Spleen (tissue), 7 donors: ENCODE measurements around the gene TBC1D12.

ENCODE experiments used
- CTCF ChIP-seq, 11 experiments: fragments of 200-600 bp in 7 of 11; fragments of 450-650 bp in 4 of 11; sonication (generic) in 4 of 11; IDR thresholded peaks in 8 of 11; conservative IDR thresholded peaks in 3 of 11; 1 replicate in 7 of 11; 2 replicates in 4 of 11; pipeline versions ENCODE4 v1.4.0 to v1.8.0; 2016 to 2021; ENCODE audit warnings: antibody characterized with exemption in 11 of 11, inconsistent platforms in 4 of 11, mild to moderate bottlenecking in 1 of 11
- POLR2A ChIP-seq, 3 donors: fragments of 450-650 bp; IDR thresholded peaks; one replicate each; pipeline ENCODE4 v1.5.1; 2017; ENCODE audit warnings: antibody characterized with exemption in 3 of 3, mild to moderate bottlenecking in 1 of 3
- POLR2AphosphoS5 ChIP-seq, 3 donors: sonication (generic); formaldehyde crosslinking; IDR thresholded peaks; one replicate each; pipeline ENCODE4 v1.5.1; 2017; ENCODE audit warnings: antibody characterized with exemption in 3 of 3
- donor health status: DM: no; HTN: no; CAD: no; lungs with moderate emphysema.
- donor health status: DM: no; HTN: no; CAD: no.
- donor health status: DM: no; HTN: no; CAD: no.

- TF ChIP-seq CTCF (IDR thresholded peaks at IDR 0.05 in 8 of 11, conservative IDR thresholded peaks at IDR 0.05 in 3 of 11) (peak; percentile 51 to 94 (median 91)), POLR2A (IDR thresholded peaks at IDR 0.05) (peak in 1 of 3 donors; percentile 44), POLR2AphosphoS5 (IDR thresholded peaks at IDR 0.05) (peak; percentile 92 to 93 (median 92))
These were observed 39.7 kb upstream of the TBC1D12 start, which contains the start of gene NOC3L for GRCh38 chr10:94362360-94363250.
